Heart right ventricle (tissue), 16 donors: ENCODE results near the gene CENPM. TPM values are rescaled to one million over a fixed set of nuclear protein-coding genes. Genes with fewer than 3 reads are reported as not detected.

ENCODE experiments used
- ATAC-seq, 8 donors: fragments of 200-7000 bp; cut with Tn5 transposase; one replicate each; pipeline ENCODE4 v1.9.1; 2020; ENCODE audit warnings: mild to moderate bottlenecking in 8 of 8, moderate library complexity in 8 of 8, moderate number of reproducible peaks in 1 of 8
- DNase-seq, 2 donors: peaks; one replicate each; pipeline ENCODE4 v3.0.0-alpha.2; 2020
- H3K27ac ChIP-seq, 10 donors: fragments of 200-600 bp; sonication (generic) in 2 of 10; one replicate each; pipeline versions ENCODE4 v1.5.0 to v1.8.0; 2020 to 2022; ENCODE audit warnings: mild to moderate bottlenecking in 3 of 10
- H3K27me3 ChIP-seq, 7 donors: fragments of 200-600 bp; one replicate each; pipeline ENCODE4 v1.8.0; 2021 to 2022; ENCODE audit warnings: mild to moderate bottlenecking in 2 of 7
- H3K36me3 ChIP-seq, 9 donors: fragments of 200-600 bp; sonication (generic) in 1 of 9; one replicate each; pipeline versions ENCODE4 v1.5.0 to v1.8.0; 2020 to 2022; ENCODE audit warnings: mild to moderate bottlenecking in 2 of 9
- H3K4me1 ChIP-seq, 9 donors: fragments of 200-600 bp; sonication (generic) in 1 of 9; one replicate each; pipeline versions ENCODE4 v1.5.0 to v1.8.0; 2020 to 2022; ENCODE audit warnings: mild to moderate bottlenecking in 4 of 9
- H3K4me3 ChIP-seq, 10 donors: fragments of 200-600 bp; sonication (generic) in 2 of 10; one replicate each; pipeline versions ENCODE4 v1.5.0 to v1.8.0; 2020 to 2022; ENCODE audit warnings: mild to moderate bottlenecking in 7 of 10, moderate library complexity in 2 of 10
- H3K9me3 ChIP-seq, 11 donors: fragments of 200-600 bp in 10 of 11; sonication (generic) in 2 of 11; one replicate each; pipeline versions ENCODE4 v1.5.0 to v1.8.0; 2013 to 2022; ENCODE audit warnings: mild to moderate bottlenecking in 2 of 11, control low read depth in 1 of 11, moderate library complexity in 1 of 11
- CTCF ChIP-seq, 9 donors: fragments of 200-600 bp; sonication (generic) in 2 of 9; IDR thresholded peaks; one replicate each; pipeline versions ENCODE4 v1.5.0 to v1.8.0; 2021 to 2022; ENCODE audit warnings: antibody characterized with exemption in 9 of 9, mild to moderate bottlenecking in 5 of 9, moderate library complexity in 1 of 9
- WGBS, 2 donors: extraction: QIAGEN DNeasy Blood & Tissue Kit; methylation state at CpG; one replicate each; pipeline ENCODE4 v1.1.7; 2013; ENCODE audit warnings: inconsistent platforms in 1 of 2; 5-methylcytosine and 5-hydroxymethylcytosine counted together
- intact Hi-C, 10 donors: fragments of 100-400 bp; cut with DNase I; formaldehyde crosslinking; loops; one replicate each; pipeline versions ENCODE4 v1.11.1 to v1.14.2; 2022
- polyA plus RNA-seq, 2 donors: library from polyadenylated mRNA; stranded (reverse); fragments of 200-250 nt; gene quantifications; one replicate each; pipeline ENCODE4 v1.2.3, GENCODE V29; 2013
- total RNA-seq, 10 donors: library from RNA; stranded (reverse); fragmentation: NEBNext Ultra II Directional in 3 of 10; extraction: Animal tissue kit (Norgen Biotek cat#: 25700) in 3 of 10; gene quantifications; one replicate each; pipeline versions ENCODE4 v1.2.1 to v1.2.4, GENCODE V29; 2021 to 2023
- donor health status: Arrhythmogenic right ventricular cardiomyopathy.
- donor health status: ischemic (EF 13 %, LVEDD 7.1; RV severe dilation, severe dysfunction).
- donor health status: healthy with polysubstance abuse.
- donor health status: DM: no; HTN: yes; CAD: no.
- donor health status: DM: no; HTN: no; CAD: no.
- donor health status: ischemic (EF 25% LVEDD 6.9; RV normal size, moderate dysfunction).
- donor health status: ischemic (EF 25% LVEDD 5.7; RV mildly dilated, moderate dysfunction).
- donor health status: healthy.
- donor health status: DM: yes; HTN: yes; CAD: no.
- donor health status: Ischemic cardiomyopathy.
- donor health status: ischemic (EF 35%, LVEDD 5.7; RV mildly dilated, moderate dysfunction).
- donor health status: nonischemic (EF 11% LVEDD 7.7; RV severe dilation, severe dysfunction).
- donor health status: DM: yes; HTN: yes; CAD: no.
- donor health status: PGD.
- donor health status: ischemic (EF 29% LVEDD 5.4; RV normal size, mild dysfunction).
- donor health status: nonischemic (EF 23%, LVEDD 6.1; RV moderate dilation, normal function).

The CENPM gene
- total and polyA plus RNA-seq, 12 donors: 0.34 to 3.5 (median 0.77) TPM; not detected in 4

- TF ChIP-seq CTCF (IDR thresholded peaks at IDR 0.05): no peak
- Histone ChIP-seq H3K4me3 (no peak overlapping the region), H3K27me3 (peaks cover 4 to 32% (median 20%) of the 10 kb centered on the region in 7 donors), H3K4me1 (peaks cover 11 to 43% (median 21%) of the 10 kb centered on the region in 9 donors), H3K9me3 (no peaks in the 10 kb centered on the region), H3K36me3 (peaks cover 0 to 61% (median 28%) of the 10 kb centered on the region in 9 donors), H3K27ac (no peak overlapping the region)
- ATAC-seq: no peak
- intact Hi-C loops: no loop called here
- DNase-seq: no peak
- WGBS, 2 donors: 94 to 95% methylated on average over 5 of the region's 5 CpGs
These were observed 40.1 kb downstream of the CENPM start for GRCh38 chr22:41906822-41907221.

- H3K4me3 ChIP-seq: no peak overlapping the region
- 92 to 94% methylated on average over 21 to 23 of the region's 23 CpGs for WGBS, 2 donors
These were observed 41.3 kb downstream of the CENPM start for GRCh38 chr22:41905411-41906202.

GRCh38 chr22:41904450-41905410 lies 42.2 kb downstream of the CENPM start:
- H3K27me3 ChIP-seq: peaks cover 0 to 11% (median 0%) of the 10 kb centered on the region in 7 donors
- no peak for TF ChIP-seq CTCF (IDR thresholded peaks at IDR 0.05)
- H3K4me1 ChIP-seq: peaks cover 0 to 44% (median 17%) of the 10 kb centered on the region in 9 donors
- intact Hi-C loops: no loop called here
- peak overlapping the region in 1 of 10 donors; percentile 73 for H3K27ac ChIP-seq
- H3K9me3 ChIP-seq: no peaks in the 10 kb centered on the region
- H3K4me3 ChIP-seq: no peak overlapping the region
- no peak for DNase-seq
- 92 to 94% methylated on average over 24 of the region's 24 CpGs for WGBS, 2 donors
- peaks cover 0 to 82% (median 42%) of the 10 kb centered on the region in 9 donors for H3K36me3 ChIP-seq
- ATAC-seq: no peak

More at GRCh38 chr22:41905411-41906202, 41.3 kb downstream of the CENPM start:
- TF ChIP-seq CTCF (IDR thresholded peaks at IDR 0.05): no peak
- peaks cover 0 to 73% (median 35%) of the 10 kb centered on the region in 9 donors for H3K36me3 ChIP-seq
- peaks cover 0 to 20% (median 8%) of the 10 kb centered on the region in 7 donors for H3K27me3 ChIP-seq
- peaks cover 4 to 38% (median 15%) of the 10 kb centered on the region in 9 donors for H3K4me1 ChIP-seq
- intact Hi-C loops: no loop called here
- ATAC-seq (no peak), DNase-seq (no peak)
- H3K9me3 ChIP-seq: no peaks in the 10 kb centered on the region
- no peak overlapping the region for H3K27ac ChIP-seq

DNA sequence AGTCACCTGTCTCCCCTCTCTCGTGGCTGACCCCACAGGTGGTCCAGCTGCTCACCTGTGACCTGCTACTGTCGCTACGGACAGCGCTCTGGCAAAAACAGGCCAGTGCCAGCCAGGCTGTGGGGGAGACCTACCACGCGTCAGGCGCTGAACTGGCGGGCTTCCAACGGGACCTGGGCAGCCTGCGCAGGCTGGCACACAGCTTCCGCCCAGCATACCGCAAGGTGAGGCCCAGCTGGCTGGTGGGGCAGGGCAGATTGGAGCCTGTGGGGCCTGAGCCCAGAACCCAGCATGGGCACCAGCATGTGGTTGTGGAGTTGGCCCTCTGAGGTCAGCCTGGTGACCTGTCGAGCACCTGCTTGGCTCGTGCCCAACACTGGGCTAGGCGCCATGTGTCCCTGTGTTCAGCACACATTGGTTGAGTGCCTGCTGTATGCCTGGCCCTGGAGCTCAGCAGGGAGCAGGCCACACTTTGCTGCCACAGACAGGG lies 44.0 kb downstream of the CENPM start:
- Histone ChIP-seq H3K9me3 (no peaks in the 10 kb centered on the region), H3K4me1 (peaks cover 0 to 45% (median 24%) of the 10 kb centered on the region in 9 donors), H3K27ac (peak overlapping the region in 9 of 10 donors; percentile 9 to 77 (median 71)), H3K36me3 (peaks cover 0 to 100% (median 47%) of the 10 kb centered on the region in 9 donors), H3K27me3 (no peaks in the 10 kb centered on the region), H3K4me3 (no peak overlapping the region)
- intact Hi-C loops: no loop called here
- no peak for TF ChIP-seq CTCF (IDR thresholded peaks at IDR 0.05)
- 67 to 68% methylated on average over 15 of the region's 15 CpGs for WGBS, 2 donors
- peak; percentile 38 to 81 (median 68) for ATAC-seq
- DNase-seq: peak; percentile 74 to 81
